Subcutaneous abdominal adipose tissue (tissue), 5 donors: ENCODE results near the gene TP53I13.
A peak's percentile ranks its signal among the peaks of the same experiment; 100 is the strongest.
"Not testable (repeated sequence)": the region's sequence is repeated elsewhere in the genome, so short reads cannot be mapped to it uniquely, and the experiment has no call there.

ENCODE experiments used
- H3K27ac ChIP-seq: one replicate; pipeline ENCODE4 v1.7.0; 2013; ENCODE audit warnings: low read depth, mild to moderate bottlenecking, inconsistent platforms, low read length, moderate library complexity
- H3K27me3 ChIP-seq, 5 donors: one replicate each; pipeline ENCODE4 v1.7.0; 2013; ENCODE audit warnings: low read length in 5 of 5, inconsistent platforms in 1 of 5; ENCODE audit not compliant: control insufficient read depth in 5 of 5, insufficient read depth in 4 of 5
- H3K36me3 ChIP-seq, 5 donors: one replicate each; pipeline ENCODE4 v1.7.0; 2013; ENCODE audit warnings: low read length in 5 of 5; ENCODE audit not compliant: control insufficient read depth in 5 of 5, insufficient read depth in 5 of 5
- H3K4me1 ChIP-seq, 5 donors: one replicate each; pipeline ENCODE4 v1.7.0; 2013; ENCODE audit warnings: low read length in 5 of 5, mild to moderate bottlenecking in 3 of 5, moderate library complexity in 1 of 5; ENCODE audit not compliant: control insufficient read depth in 5 of 5, insufficient read depth in 5 of 5
- H3K4me3 ChIP-seq, 5 donors: one replicate each; pipeline ENCODE4 v1.7.0; 2013; ENCODE audit warnings: low read length in 5 of 5, low read depth in 1 of 5
- H3K9ac ChIP-seq, 5 donors: one replicate each; pipeline ENCODE4 v1.7.0; 2013; ENCODE audit warnings: low read length in 5 of 5, mild to moderate bottlenecking in 4 of 5, moderate library complexity in 3 of 5
- H3K9me3 ChIP-seq, 5 donors: one replicate each; pipeline ENCODE4 v1.7.0; 2013; ENCODE audit warnings: low read length in 5 of 5; ENCODE audit not compliant: control insufficient read depth in 5 of 5
- donor health status: healthy.
- donor health status: healthy.
- donor health status: healthy.
- donor health status: healthy.
- donor health status: healthy.

Gene TP53I13

DNA sequence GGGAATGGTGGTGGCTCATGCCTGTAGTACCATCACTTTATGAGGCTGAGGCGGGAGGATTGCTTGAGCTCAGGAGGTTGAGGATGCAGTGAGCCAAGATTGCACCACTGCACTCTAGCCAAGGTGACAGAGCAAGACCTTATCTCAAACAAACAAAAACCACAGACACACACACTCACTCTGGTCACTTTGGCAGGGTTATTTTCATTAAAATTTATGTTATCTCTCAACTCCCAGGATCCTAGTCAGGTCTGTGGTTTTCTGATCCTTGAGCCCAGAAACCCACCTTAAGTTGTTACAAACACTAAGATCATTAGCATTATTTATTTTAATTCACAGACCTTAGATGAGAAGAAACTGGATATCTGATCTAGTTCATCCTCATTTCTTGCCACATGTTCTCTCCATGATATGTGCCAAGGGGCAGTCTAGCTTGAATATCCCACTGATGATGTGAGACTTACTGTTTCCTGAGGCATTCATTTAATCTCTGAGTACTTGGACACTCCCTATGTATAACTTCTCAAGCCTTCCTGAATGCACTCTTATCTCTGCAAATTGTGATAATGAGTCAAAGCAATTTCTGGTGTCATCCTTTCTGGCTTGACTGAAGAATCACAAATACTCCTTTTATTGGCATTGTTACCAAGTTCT is 11.3 kb upstream of the TP53I13 start:
- Histone ChIP-seq H3K4me3 (no peak overlapping the region), H3K9me3 (no peaks in the 10 kb centered on the region), H3K27ac (no peak overlapping the region), H3K27me3 (no peaks in the 10 kb centered on the region), H3K9ac (no peak overlapping the region), H3K4me1 (peaks cover 6 to 29% (median 23%) of the 10 kb centered on the region in 5 donors), H3K36me3 (peaks cover 0 to 10% (median 6%) of the 10 kb centered on the region in 5 donors)

DNA sequence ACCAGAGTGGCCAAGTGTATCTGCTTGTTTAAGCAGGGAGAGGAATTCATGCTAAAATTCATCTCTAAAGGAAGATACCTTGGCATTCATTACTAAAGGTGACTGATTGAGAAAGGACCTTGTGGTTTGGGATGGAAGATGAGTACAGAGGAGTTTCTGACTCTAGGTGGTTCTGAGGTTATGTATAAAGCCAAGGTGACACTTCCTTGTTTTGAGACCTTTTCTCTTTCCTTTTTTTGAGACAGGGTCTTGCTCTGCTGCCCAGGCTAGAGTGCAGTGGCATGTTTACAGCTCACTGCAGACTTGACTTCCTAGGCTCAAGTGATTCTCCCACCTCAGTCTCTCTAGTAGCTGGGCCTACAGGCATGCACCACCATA is 10.8 kb upstream of the TP53I13 start:
- Histone ChIP-seq H3K27ac (no peak overlapping the region), H3K36me3 (peaks cover 0 to 16% (median 9%) of the 10 kb centered on the region in 5 donors), H3K4me3 (no peak overlapping the region), H3K9me3 (no peaks in the 10 kb centered on the region), H3K4me1 (peaks cover 7 to 34% (median 28%) of the 10 kb centered on the region in 5 donors), H3K9ac (no peak overlapping the region), H3K27me3 (no peaks in the 10 kb centered on the region)

DNA sequence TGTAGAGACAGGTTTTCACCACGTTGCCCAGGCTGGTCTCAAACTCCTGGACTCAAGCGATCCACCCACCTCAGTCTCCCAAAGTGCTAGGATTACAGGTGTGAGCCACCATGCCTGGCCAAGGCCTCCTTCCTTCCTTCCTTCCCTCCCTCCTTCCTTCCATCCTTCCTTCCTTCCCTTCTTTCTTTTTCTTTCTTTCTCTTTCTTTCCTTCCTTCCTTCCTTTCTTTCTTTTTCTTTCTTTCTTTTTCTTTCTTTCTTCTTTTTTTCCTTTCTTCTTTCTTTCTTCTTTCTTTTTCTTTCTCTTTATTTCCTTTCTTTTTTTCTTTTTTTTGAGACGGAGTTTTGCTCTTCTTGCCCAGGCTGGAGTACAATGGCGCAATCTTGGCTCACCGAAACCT is 10.4 kb upstream of the TP53I13 start:
- not testable (repeated sequence) for H3K4me3 ChIP-seq, H3K27me3 ChIP-seq, H3K9ac ChIP-seq, H3K9me3 ChIP-seq, H3K27ac ChIP-seq
- H3K4me1 ChIP-seq = peaks cover 7 to 38% (median 33%) of the 10 kb centered on the region in 5 donors
- peaks cover 0 to 18% (median 12%) of the 10 kb centered on the region in 5 donors for H3K36me3 ChIP-seq

DNA sequence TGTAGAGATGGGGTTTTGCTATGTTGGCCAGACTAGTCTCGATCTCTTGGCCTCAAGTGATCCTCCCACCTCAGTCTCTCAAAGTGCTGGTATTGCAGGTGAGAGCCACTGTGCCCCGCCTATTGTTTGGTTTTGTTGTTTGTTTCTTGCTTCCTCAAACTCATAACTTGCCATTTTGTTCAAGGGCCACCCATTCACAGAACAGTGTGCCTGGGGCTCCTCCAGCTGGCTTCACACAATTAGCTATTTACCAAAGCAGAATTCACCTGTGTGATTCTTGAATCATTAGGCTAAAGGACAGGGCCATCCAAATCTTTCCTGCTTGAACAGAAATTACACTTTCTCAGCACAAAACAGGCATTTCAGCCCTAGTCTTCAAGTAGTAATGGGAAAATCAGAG is 8.9 kb upstream of the TP53I13 start:
- no peaks in the 10 kb centered on the region for H3K9me3 ChIP-seq
- H3K4me1 ChIP-seq = peaks cover 7 to 51% (median 43%) of the 10 kb centered on the region in 5 donors
- no peak overlapping the region for H3K4me3 ChIP-seq
- H3K36me3 ChIP-seq = peaks cover 0 to 18% (median 12%) of the 10 kb centered on the region in 5 donors
- H3K9ac ChIP-seq = no peak overlapping the region
- no peaks in the 10 kb centered on the region for H3K27me3 ChIP-seq
- H3K27ac ChIP-seq = no peak overlapping the region

DNA sequence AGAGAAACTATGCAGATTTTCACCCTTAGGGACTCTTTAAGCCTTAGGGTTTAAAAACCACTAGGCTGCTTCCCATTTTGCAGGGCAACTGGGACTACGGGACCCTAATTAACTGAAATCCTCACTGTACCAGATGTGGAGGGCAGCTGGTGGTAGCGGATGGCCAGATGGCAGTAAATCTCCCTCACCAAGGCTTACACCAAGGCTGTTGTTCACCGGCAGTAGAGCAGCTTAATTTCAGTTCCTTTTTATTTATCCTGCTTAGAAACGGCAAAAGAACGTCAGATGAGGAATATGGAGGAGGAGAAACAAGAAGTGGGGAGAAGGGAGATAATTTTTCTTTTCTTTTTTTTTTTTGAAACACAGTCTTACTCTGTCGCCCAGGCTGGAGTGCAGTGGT is 8.2 kb upstream of the TP53I13 start:
- peak overlapping the region in 1 of 5 donors; percentile 53 for H3K9ac ChIP-seq
- H3K4me3 ChIP-seq = no peak overlapping the region
- H3K9me3 ChIP-seq = no peaks in the 10 kb centered on the region
- peaks cover 0 to 18% (median 12%) of the 10 kb centered on the region in 5 donors for H3K36me3 ChIP-seq
- H3K27ac ChIP-seq = no peak overlapping the region
- H3K27me3 ChIP-seq = no peaks in the 10 kb centered on the region
- peaks cover 7 to 57% (median 48%) of the 10 kb centered on the region in 5 donors for H3K4me1 ChIP-seq

DNA sequence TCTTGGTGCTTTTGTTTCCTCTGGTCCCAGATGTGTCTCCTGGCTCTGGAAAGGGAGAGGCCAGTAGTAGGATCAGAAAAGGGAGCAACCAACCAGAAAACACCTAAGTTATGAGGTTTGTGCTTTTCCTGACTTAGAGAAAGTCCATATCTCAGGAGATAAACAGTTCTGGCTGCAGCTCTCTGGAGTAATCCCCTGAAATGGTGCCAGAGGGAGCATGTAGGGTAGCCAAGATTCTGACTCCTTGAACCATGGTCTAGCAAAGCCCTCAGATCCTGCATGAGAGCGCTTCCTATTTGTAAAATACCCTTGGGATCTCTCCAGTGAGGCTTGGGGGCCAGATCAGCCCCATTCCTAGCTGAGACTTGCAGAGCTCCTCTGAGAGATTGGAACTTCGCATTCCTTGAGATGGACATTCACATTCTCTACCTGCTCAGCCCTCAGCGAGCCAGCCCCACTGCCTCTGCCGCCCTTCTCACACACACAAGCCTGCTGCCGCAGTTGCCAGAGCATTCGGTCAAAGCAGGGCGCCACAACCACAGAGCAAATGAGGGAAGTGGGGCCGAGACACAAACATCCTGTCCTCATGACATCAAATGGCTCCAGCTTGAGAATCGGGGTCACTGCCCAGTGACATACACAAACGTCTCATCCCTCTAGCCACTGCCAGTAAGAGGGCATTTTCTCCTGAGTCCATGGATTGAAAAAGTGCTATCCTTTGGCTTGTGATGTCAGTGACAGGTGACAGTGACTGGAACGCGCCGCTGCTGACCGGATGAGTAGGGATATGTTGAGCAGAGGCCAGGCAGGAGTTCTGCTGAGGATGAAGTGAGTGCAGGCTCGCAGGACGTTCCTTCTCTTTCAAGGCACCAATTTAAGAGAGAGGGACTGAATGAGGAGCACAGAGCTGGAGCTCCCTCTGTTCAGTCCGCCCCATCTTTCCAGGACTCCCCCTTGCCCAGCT is 6.7 kb upstream of the TP53I13 start:
- no peaks in the 10 kb centered on the region for H3K27me3 ChIP-seq
- H3K4me1 ChIP-seq = peaks cover 10 to 71% (median 58%) of the 10 kb centered on the region in 5 donors
- peak overlapping the region; percentile 46 for H3K27ac ChIP-seq
- peak overlapping the region in 4 of 5 donors; percentile 0 to 51 (median 7) for H3K4me3 ChIP-seq
- H3K9ac ChIP-seq = peak overlapping the region in 2 of 5 donors; percentile 14 to 34
- H3K9me3 ChIP-seq = no peaks in the 10 kb centered on the region
- peaks cover 0 to 18% (median 12%) of the 10 kb centered on the region in 5 donors for H3K36me3 ChIP-seq

DNA sequence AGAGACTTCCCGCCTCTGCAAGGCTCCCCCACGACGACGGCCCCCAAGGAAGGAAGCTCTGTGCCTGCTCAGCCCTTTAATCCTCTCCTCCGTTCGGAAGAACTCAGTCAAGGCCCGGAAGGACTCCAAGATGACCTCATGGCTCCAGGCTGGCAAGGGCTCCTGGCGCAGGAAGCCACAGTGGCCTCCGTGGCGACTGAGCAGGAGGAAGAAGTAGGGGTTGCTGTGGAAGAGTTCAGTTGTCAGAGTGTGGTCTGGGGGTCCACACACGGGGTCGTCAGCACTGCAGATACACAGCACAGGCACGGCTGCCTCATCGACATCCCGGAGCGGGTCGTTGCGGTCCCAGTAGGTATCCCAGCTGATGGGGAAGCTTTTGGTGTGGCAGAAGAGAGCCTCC is 5.9 kb upstream of the TP53I13 start:
- Histone ChIP-seq H3K36me3 (peaks cover 0 to 18% (median 12%) of the 10 kb centered on the region in 5 donors), H3K9ac (peak overlapping the region in 1 of 5 donors; percentile 43), H3K27ac (peak overlapping the region; percentile 46), H3K27me3 (no peaks in the 10 kb centered on the region), H3K9me3 (no peaks in the 10 kb centered on the region), H3K4me1 (peaks cover 10 to 70% (median 60%) of the 10 kb centered on the region in 5 donors), H3K4me3 (peak overlapping the region in 1 of 5 donors; percentile 51)

DNA sequence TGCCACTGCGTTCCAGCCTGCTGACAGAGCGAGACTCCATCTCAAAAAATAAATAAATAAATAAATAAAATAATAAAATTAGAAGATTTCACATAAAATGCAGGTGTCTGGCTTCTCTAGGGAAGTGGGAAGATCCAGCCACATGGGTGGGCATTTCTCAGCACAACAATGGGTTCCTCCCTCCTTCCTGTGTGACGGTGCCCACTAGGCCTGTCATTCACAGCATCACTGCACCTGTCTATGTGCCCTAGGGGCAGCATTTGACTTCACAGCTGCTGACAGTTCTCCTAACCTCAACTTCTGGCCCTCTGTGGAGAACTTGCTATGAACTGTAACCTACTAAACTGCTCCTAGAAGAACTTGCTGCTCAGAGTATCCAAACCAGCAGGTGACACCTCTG is 4.7 kb upstream of the TP53I13 start:
- Histone ChIP-seq H3K36me3 (peaks cover 0 to 18% (median 12%) of the 10 kb centered on the region in 5 donors), H3K9me3 (no peaks in the 10 kb centered on the region), H3K4me3 (peak overlapping the region in 1 of 5 donors; percentile 54), H3K4me1 (peaks cover 10 to 79% (median 70%) of the 10 kb centered on the region in 5 donors), H3K9ac (peak overlapping the region in 2 of 5 donors; percentile 4 to 35), H3K27me3 (no peaks in the 10 kb centered on the region), H3K27ac (no peak overlapping the region)

DNA sequence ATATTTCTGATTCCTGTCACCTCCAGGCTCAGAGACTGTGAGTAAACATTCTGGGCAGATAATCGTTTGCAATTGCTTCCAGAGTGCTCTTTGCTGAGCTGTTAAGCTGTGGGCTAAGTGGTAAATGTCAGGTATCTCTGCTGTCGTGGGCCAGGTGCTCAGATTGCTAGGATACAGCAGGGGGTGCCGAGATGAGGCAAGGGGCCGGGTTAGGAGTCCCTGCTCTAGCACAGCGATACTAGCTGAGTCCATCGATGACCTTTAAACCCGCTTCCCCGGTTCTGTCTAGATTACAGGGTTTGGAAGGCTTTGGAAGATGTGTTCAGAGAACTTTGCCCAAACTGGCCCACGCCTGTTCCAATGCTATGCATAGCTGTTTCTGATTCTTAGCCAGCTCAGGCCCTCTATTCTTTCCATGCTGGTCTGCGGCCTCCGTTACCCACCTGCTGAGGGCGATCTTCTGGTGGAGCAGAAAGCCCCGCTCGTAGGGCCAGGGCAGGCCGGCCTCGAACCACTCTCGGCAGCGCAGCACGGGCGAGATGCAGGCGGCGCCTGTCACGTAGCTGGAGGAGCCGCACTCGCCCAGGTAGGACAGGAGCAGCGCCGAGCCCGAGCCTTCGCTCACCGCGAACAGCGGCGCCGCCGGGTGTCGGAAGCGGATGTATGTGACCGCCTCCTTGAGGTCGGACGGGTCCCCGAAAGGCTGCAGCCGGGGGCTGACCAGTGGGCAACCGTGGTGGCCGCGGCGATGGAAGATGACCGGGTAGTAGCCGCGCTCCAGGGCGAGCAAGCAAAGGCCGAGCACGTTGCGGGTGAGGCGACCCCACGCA is 2.6 kb upstream of the TP53I13 start:
- peak overlapping the region; percentile 41 for H3K27ac ChIP-seq
- H3K36me3 ChIP-seq = peaks cover 0 to 14% (median 10%) of the 10 kb centered on the region in 5 donors
- no peaks in the 10 kb centered on the region for H3K27me3 ChIP-seq
- H3K9me3 ChIP-seq = no peaks in the 10 kb centered on the region
- peak overlapping the region; percentile 26 to 72 (median 67) for H3K9ac ChIP-seq
- H3K4me3 ChIP-seq = peak overlapping the region; percentile 71 to 90 (median 74)
- peaks cover 17 to 85% (median 78%) of the 10 kb centered on the region in 5 donors for H3K4me1 ChIP-seq
